Measurements from ENCODE around the gene ANXA2R.
A peak's percentile ranks its signal among the peaks of the same experiment; 100 is the strongest.
"Not testable (repeated sequence)": the region's sequence is repeated elsewhere in the genome, so short reads cannot be mapped to it uniquely, and the experiment has no call there.

The ANXA2R gene

DNA sequence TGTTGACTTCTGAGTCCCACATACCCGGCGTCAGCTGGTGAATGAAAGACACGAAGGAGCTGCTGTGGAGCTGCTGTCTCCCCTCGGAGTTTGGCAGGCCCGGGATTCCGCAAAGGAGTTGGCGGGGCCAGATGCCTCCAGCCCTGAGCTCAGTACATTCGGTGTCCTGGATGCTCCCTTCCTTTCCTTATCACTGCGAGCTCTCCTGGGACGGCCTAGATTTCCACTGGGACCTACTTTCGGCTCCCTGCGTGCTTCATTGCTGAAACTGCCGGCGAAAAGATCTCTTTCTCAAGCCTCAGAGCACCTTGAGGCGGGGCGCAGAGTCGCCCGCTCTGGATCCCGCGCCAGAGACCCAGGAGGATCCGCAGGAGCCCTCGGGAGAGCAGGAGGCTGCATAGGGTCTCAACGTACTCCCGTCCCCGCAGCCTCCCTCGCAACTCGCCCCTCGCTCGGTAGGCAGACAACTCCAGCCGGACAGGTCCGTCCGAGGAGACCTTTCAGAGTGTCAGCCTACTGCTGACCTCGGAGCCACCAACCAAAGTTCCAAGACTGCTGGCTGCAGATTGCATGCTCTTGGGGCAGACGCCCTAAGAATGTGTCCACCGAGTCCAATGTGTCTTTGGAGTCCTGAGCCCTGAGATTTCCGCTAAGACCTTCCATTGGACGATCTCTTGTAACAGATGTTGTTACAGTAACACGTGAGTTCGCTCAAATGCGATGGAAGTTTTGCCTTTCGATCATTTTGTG is 6.1 kb downstream of the ANXA2R start:
- no peak for DNase-seq

DNA sequence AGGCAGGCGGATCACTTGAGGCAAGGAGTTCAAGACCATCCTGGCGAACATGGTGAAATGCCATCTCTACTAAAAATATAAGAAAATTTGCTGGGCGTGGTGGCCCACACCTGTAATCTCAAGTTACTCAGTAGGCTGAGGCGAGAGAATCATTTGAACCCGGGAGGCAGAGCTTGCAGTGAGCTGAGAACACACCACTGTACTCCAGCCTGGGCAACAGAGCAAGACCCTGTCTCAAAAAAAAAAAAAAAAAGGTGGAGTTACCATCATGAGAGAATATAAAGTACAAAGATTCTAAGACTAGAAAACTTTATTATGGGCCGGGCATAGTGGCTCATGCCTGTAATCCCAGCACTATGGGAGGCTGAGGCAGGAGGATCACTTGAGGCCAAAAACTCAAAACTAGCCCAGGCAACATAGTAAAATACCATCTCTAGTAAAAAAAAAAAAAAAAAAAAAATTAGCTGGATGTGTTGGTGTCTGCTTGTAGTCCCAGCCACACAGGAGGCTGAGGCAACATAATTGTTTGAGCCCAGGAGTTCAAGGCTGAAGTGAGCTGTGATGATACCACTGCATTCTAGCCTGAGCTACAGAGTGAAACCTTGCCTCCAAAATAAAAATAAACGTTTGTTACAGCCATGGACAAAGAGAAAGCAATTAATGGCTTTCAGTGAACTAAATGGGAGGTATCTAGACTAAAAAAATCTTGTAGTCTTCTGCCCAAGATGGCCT is 12.9 kb downstream of the ANXA2R start:
- DNase-seq, result no peak

DNA sequence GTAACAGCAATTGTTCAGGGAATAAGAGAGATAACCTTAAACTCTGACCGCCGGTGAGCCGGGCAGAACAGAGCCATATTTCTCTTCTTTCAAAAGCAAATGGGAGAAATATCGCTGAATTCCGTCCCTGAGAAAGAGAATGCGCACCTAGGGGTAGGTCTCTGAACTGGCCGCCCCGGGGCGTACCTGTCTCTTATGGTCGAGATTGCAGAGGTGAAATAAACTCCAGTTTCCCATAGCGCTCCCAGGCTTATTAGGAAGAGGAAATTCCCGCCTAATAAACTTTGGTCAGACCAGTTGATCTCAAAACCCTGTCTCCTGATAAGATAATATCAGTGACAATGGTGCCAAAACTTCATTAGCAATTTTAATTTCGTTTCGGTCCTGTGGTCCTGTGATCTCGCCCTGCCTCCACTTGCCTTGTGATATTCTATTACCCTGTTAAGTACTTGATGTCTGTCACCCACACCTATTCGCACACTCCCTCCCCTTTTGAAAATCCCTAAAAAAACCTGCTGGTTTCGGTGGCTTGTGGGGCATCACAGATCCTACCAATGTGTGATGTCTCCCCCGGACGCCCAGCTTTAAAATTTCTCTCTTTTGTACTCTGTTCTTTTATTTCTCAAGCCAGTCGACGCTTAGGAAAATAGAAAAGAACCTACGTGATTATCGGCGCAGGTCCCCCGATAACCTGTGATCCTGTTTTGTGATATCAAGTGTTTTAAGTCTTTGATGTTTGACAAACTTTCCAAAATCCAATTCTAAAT is 14.8 kb downstream of the ANXA2R start:
- not testable (repeated sequence) for DNase-seq

DNA sequence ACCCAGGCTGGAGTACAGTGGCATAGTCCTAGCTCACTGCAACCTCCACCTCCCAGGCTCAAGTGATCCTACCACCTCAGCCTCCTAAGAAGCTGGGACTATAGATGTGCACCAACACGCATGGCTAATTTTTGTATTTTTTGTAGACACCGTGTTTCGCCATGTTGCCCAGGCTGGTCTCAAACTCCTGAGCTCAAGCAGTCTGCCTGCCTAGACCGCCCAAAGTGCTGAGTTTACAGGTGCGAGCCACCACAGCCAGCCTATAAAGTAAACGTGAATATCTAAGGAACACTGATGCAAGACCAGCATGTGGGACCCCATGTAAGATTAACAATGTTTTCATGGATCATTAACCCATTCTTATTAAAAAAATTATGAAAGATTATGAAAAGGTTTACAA is 15.9 kb downstream of the ANXA2R start:
- DNase-seq, result no peak

DNA sequence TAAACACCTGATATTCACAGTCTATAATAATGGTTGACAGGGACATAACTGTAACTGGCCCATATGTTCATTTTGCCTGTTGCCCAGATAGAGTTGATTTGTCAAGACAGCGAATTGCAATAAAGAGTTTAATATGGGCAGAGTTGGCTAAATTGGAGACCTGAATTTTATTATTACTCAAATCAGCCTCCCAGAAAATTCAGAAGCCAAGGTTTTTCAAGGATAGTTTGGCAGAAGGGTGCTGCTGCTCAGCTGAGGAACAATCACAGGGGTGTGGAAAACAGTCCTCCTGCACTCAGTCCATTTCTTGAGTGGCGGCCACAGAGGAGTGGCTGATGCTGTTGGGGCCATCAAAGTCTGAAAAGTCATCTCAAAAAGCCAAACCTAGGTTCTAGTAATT is 19.0 kb downstream of the ANXA2R start:
- no peak for DNase-seq

DNA sequence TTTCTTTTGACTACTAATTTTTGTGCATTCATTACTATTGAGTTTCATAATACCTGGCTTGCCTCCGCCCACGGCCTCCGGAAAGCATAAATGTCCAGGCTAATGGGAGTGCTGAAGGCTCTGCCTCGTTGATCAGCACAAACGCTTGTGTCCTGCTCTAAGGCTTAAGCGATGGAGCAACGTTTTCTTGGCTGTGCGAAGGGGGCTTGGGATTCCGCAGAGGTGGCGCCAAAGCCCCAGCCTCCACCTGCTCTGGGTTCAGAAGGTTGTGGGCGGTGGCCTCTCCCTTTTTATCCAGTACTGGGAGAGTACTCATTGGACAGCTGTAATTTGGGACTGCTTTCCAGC is 19.7 kb downstream of the ANXA2R start:
- DNase-seq, result peak; percentile 97

DNA sequence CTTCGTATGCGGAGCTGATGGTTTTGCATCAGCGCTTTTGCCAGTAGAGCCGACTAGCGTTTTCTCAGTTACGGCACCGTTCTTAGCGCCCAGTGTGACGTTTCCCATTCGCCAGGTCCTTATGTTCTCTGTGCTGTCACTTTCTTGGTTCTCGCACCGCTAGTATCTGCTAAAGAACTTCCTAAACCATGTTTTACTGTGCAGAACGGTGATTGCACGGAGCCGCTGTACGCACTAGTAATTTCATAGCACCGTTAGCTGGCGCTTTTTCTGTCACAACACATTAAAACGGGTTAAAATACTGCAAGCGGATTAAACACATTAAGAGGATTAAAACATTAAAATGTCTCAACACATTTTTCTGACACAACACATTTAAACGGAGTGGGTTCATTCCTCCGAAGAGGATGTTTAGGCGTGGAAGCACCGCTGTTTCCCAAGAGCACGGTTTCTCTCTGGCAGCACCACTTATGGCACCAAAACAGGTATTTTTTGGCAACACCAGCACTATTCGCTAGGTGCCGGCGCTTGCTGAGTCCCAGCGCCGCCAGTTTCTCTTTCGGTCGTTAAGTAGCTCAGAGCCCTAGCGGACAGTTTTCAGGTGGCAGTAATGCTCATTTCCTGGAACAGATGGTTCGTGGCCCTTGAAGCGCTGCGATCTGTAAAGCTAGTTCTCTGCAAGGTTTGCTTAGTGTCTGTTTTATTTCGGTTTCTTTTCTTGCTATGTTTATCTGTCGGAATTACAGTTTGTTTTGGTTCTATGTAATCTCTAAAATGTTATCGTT is 20.3 kb downstream of the ANXA2R start:
- DNase-seq, result peak; percentile 97

DNA sequence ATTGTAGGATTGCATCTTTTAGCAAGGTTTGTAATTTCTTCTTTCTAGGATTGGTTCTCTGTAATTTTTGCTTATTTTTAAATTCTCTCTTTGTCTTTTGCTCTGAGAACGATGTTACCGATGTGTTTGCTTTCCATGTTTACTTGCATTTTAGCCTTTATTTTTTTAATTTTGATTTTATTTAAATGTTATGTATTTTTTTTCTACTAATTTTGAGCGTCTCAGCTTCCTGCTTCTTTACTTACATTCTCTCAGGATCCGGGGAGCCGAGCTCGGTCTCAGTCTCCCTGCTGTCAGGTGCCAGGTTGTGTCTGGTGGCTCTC is 20.9 kb downstream of the ANXA2R start:
- no peak for DNase-seq

DNA sequence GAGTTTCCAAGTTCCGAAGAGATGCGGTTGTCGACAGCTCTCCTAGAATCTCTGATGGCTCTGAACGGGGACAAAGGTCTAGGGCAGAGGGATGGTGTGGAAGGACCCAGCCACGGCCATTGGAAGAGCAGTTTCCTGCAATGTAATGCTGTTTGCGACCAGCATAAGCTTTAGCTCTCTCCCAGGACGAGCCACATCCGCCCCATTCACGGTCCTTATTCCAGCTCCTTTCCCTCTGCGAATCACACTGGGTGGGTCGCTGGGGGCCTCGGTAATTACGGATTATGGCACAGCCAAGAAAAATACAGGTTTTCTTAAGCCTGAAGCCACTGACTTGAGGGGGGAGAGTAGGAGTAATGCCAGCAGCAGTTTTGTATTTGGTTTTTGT is 22.7 kb downstream of the ANXA2R start:
- DNase-seq, result peak; percentile 88

DNA sequence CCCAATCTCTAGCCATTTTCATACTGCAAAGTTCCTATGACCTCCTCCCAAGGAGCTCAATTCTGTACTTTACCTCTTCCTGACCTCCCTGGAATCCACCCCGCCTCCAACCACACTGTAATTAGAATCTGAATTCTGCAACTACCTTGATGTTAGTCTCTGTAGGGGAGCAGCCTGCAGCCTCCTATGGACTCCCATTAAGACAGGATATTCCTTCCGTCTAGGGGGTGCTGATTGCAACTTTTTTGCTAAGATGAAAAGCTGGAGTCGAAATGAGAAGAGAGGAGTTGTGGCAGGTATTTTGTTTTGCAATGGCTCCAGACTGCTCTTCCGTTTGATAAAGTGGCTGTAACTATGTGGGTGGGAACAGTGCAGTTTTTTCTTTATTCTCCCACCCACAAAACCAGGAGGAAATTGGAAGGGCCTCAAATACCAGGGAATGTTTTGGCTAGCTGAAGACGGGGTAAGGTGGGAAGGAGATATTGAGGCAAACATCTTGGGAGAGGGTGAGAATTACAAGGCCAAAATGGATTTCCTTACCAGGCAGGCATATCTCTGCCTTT is 23.8 kb downstream of the ANXA2R start:
- DNase-seq, result no peak

DNA sequence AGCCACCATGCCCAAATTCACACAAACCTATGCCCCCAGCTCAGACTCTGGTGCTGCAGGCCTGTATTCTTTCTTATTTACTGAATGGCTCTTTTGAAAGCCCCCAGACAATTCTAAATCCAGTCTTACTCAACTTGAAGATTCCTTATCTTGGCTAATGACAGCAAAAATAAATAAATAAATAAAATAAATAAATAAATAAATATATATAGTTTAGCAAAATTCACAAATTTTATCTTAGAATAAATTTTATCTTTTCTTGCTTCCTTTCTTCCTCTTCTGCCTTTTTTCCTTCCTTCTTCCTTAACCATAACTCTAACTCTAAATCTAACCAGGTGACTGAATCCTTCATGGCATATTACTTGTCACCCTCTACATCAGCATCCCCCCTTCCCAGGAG is 25.6 kb downstream of the ANXA2R start:
- no peak for DNase-seq

DNA sequence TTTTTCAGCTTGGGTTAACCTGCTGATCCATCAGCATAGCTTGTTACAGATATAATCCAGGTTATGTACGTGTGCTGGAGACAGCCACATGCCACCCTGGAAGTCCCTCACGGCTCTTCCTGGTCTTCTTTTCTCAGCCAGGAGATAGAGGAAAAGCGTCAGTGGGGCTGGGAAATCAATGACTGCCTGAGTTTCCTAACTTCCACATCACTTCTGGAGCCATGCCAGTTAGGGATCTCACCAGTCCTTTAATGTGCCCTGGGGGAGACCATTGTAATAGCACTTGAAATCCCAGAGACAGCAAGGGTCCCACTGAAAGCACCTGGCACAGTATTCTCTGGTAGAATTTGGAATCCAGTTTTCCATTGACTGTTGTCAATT is 29.2 kb downstream of the ANXA2R start:
- DNase-seq, result no peak

DNA sequence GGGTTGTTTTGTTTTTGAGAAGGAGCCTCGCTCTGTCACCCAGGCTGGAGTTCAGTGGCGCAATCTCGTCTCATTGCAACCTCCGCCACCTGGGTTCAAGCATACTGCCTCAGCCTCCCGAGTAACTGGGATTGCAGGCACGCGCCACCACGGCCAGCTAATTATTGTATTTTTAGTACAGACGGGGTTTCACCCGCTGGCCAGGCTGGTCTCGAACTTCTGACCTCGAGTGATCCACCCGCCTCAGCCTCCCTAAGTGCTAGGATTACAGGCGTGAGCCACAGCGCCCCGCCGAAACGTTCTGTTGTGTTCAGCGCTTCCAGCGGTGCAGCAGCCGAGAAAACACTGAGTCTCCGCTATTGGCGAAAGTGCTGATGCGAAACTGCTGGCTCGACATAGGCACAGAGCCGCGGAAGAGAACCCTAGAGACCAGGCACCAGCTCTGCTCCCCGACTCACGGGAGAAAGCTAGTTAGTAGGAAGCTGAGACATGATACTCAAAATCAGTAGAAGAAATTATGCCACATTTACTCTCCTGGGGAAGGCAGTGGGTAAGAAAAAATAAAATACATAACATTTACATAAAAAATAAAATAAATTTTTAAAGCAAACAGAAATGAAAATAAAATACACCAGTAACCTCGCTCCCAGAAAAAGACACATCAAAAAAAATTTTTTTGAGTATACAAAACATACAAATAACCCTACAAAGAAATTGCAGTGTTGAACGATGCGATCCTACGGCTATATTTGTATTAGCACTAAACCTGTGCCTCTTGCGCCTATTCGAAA is 31.6 kb downstream of the ANXA2R start:
- peak; percentile 99 for DNase-seq

DNA sequence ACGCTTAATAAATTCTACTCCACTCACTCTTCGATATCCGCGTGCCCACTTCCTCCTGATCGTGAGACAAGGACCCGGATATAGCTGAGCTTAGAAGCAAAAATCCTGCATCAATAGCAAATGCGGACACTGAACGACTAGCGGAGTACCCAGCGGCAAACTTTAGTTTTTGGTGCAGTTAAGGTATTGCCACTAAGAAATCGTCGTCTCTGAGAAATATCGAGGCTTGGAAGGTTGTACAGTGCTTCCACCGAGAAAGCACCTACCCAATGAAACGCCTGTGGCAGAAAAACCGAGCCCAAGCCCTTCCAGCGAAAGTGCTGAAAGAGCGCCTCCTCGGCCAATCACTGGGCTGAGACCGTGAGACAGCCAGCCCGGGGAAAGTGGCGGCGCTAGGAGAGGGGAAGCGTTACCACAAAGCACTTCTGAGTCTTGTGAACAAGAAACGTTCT is 32.2 kb downstream of the ANXA2R start:
- DNase-seq, result peak; percentile 98

DNA sequence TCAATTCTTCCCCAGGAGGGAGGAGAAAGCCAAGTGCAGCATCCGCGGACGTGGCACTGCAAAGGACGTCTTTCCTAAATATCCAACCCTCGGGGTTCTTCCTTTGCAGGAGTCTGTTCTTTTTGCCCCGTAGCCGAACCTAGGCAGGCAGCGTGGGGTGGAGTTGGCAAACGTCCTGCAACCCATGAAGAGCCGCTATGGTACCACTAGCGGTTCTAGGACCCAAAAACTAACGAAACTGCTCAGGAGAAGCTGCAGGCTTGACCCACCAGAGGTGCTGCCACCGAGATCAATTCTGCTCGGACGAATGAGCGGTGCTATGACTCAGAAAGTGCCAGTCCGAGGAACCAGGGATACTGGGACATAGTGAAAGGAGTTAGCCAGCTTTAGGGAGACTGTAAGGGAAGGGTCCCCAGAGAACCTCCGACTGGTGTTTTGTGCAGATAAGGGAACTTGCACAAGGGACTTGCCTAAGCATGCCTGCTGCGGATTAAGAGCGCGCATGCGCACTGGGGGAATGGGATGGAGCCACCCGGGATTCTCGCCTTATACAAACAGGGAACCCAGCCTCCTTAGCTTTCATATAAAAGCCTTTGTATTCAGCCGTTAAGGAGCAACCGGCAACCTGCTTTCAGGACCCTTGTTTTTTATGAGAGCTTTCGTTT is 32.7 kb downstream of the ANXA2R start:
- DNase-seq, result peak; percentile 98

DNA sequence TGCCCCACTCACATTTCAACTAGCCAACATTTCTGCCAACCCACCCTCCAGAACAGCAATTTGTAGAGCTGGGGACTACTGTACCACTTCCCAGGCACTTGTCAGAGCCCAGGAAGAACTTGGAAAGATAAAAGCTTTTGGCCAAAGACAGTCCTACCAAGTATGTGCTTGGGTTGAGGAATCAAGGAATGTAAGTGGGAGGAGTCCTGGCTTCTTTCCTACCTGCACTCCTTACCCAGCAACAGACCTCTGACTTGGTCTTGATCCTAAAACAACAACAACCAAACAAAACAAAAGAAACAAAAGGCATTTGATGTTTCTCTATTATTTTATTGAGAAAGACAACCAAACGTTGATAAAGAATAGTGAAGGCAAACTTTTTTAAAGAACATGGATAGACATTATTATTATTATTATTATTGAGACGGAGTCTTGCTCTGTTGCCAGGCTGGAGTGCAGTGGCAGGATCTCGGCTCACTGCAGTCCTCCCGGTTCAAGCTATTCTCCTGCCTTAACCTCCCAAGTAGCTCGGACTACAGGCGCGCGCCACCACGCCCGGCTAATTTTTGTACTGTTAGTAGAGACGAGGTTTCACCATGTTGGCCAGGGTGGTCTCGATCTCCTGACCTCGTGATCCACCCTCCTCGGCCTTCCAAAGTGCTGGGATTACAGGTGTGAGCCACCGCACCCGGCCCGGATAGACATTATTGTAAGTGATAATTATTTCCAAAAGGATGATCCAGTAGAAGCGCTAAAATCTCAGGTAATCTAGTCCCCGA is 33.5 kb downstream of the ANXA2R start:
- no peak for DNase-seq

DNA sequence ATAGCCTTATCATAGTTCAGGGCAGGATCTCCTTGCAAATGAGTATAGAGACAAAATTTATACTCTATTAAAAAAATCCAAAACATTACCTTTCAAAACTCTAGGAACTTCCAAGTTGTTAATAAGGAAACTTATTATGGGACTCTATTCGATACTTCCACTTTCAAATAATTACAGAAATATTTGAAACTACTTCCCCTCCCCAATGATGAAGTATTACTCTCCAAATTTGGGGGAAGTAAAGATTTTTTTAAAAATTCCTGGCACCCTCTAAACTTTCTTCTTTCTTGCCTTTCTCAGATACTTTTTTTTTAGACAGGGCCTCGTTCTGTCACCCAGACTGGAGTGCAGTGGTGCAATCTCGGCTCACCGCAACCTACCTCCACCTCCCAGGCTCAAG is 35.1 kb downstream of the ANXA2R start:
- no peak for DNase-seq

DNA sequence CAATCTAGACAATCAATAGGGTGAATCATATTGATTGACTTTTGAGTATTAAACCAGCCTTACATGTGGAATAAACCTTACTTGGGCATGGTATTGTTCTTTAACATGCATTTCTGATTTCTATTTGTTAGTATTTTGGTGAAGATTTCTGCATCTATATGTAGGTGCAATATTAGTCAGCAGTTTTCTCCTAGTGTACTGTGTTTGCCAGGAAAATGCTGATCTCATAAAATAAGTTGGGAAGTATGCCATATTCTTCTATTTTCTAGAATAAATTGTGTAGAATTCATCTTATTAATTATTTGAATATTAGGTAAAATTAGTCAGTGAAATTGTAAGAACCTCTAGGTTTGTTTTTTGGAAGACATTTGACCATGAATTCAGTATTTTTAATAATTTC is 38.4 kb downstream of the ANXA2R start:
- no peak for DNase-seq

DNA sequence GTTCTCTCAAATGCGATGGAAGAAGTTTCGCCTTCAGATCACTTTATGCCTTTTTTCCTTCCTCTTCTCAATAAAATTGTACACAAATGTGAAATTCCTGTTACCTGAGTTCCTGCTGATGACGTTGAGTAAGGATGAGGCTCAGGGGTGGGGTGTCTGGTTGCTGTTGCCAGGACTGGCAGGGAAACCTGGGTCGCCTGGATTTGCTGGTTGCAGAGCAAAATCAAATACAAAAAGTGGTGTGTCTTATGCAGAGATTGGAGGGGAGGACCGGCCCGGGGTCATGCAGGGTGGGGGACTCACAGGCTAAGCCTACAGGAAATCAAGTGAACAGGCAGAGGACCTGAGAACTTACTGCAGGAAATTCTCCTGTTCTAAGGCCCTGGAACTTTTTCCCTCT is 39.2 kb downstream of the ANXA2R start:
- no peak for DNase-seq

DNA sequence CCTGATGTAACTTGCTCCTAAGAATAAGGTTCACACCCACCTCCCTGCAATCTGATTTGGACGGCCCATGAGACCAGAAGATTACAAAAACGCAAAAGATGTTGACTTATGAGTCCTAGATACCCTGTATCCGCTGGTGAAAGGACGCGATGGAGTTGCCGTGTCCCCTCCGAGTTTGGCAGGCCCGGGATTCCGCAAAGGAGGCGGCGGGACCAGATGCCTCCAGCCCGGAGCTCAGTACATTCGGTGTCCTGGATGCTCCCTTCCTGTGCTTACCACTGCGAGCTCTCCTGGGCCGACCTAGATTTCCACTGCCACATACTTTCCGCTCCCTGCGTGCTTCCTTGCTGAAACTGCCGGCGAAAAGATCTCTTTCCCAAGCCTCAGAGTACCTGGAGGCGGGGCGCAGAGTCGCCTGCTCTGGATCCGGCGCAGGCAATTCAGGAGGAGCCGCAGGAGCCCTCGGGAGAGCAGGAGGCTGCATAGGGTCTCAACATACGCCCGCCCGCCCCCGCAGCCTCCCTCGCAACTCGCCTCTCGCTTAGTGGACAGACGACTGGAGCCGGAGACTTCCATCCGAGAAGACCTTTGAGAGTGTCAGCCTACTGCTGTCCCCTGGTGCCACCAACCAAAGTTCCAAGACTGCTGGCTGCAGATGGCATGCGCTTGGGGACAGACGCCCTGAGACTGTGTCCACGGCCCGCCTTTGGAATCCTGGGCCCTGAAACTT is 39.8 kb downstream of the ANXA2R start:
- DNase-seq, result peak; percentile 39
